ENCODE results near the gene ABO. TPM values are rescaled to one million over a fixed set of nuclear protein-coding genes. Genes with fewer than 3 reads are reported as not detected.
"Not testable (repeated sequence)": the region's sequence is repeated elsewhere in the genome, so short reads cannot be mapped to it uniquely, and the experiment has no call there.

Gene ABO
- total and polyA plus RNA-seq, 4 donors = 3.9 to 23.0 (median 9.3) TPM

GRCh38 chr9:133284362-133284761 lies 9.4 kb upstream of the ABO start:
- peaks cover 0 to 5% (median 0%) of the 10 kb centered on the region in 4 donors for H3K9me3 ChIP-seq (ENCODE audit: control insufficient read depth in 4 of 4, insufficient read depth in 3 of 4, low read length in 3 of 4)
- no peak overlapping the region for H3K4me3 ChIP-seq
- no peaks in the 10 kb centered on the region for H3K36me3 ChIP-seq (ENCODE audit: control insufficient read depth in 4 of 4, insufficient read depth in 4 of 4, low read length in 4 of 4)
- no peaks in the 10 kb centered on the region for H3K4me1 ChIP-seq (ENCODE audit: control insufficient read depth in 5 of 5, insufficient read depth in 5 of 5, low read length in 5 of 5)
- H3K27ac ChIP-seq (ENCODE audit: low read depth in 1 of 2, low read length in 1 of 2) = no peak overlapping the region
- H3K27me3 ChIP-seq (ENCODE audit: control insufficient read depth in 3 of 3, insufficient read depth in 3 of 3, low read length in 2 of 3) = no peaks in the 10 kb centered on the region
- WGBS, 2 donors = 94 to 97% methylated on average over 8 of the region's 8 CpGs
- TF ChIP-seq CTCF (IDR thresholded peaks at IDR 0.05; ENCODE audit: control extremely low read depth, extremely low read depth) = no peak
- no peak overlapping the region for H3K9ac ChIP-seq (ENCODE audit: insufficient read depth in 1 of 2, low read length in 2 of 2)
- DNase-seq (no peak), ATAC-seq (ENCODE audit: insufficient read depth, low FRiP score) (no peak)

- not testable (repeated sequence) for H3K9me3 ChIP-seq (ENCODE audit: control insufficient read depth in 4 of 4, insufficient read depth in 3 of 4, low read length in 3 of 4); H3K9ac ChIP-seq (ENCODE audit: insufficient read depth in 1 of 2, low read length in 2 of 2); H3K36me3 ChIP-seq (ENCODE audit: control insufficient read depth in 4 of 4, insufficient read depth in 4 of 4, low read length in 4 of 4); H3K4me1 ChIP-seq (ENCODE audit: control insufficient read depth in 5 of 5, insufficient read depth in 5 of 5, low read length in 5 of 5); H3K27ac ChIP-seq (ENCODE audit: low read depth in 1 of 2, low read length in 1 of 2); H3K27me3 ChIP-seq (ENCODE audit: control insufficient read depth in 3 of 3, insufficient read depth in 3 of 3, low read length in 2 of 3); H3K4me3 ChIP-seq; ATAC-seq (ENCODE audit: insufficient read depth, low FRiP score); DNase-seq
- 77 to 85% methylated on average over 15 to 16 of the region's 16 CpGs for WGBS, 2 donors
Observed at GRCh38 chr9:133283255-133284032, 8.4 kb upstream of the ABO start.

GRCh38 chr9:133282464-133283238 lies 7.7 kb upstream of the ABO start:
- TF ChIP-seq CTCF (IDR thresholded peaks at IDR 0.05; ENCODE audit: control extremely low read depth, extremely low read depth) = no peak
- Histone ChIP-seq H3K36me3 (ENCODE audit: control insufficient read depth in 4 of 4, insufficient read depth in 4 of 4, low read length in 4 of 4) (no peaks in the 10 kb centered on the region), H3K27ac (ENCODE audit: low read depth in 1 of 2, low read length in 1 of 2) (no peak overlapping the region), H3K9ac (ENCODE audit: insufficient read depth in 1 of 2, low read length in 2 of 2) (no peak overlapping the region), H3K4me3 (no peak overlapping the region), H3K27me3 (ENCODE audit: control insufficient read depth in 3 of 3, insufficient read depth in 3 of 3, low read length in 2 of 3) (peaks cover 0 to 9% (median 0%) of the 10 kb centered on the region in 3 donors), H3K9me3 (ENCODE audit: control insufficient read depth in 4 of 4, insufficient read depth in 3 of 4, low read length in 3 of 4) (peaks cover 0 to 5% (median 2%) of the 10 kb centered on the region in 4 donors), H3K4me1 (ENCODE audit: control insufficient read depth in 5 of 5, insufficient read depth in 5 of 5, low read length in 5 of 5) (no peaks in the 10 kb centered on the region)
- no peak for DNase-seq
- ATAC-seq (ENCODE audit: insufficient read depth, low FRiP score) = no peak
- 56 to 57% methylated on average over 7 of the region's 7 CpGs for WGBS, 2 donors

- TF ChIP-seq CTCF (IDR thresholded peaks at IDR 0.05; ENCODE audit: control extremely low read depth, extremely low read depth) = no peak
- WGBS, 2 donors = 70 to 75% methylated on average over 5 of the region's 5 CpGs
- Histone ChIP-seq H3K4me3 (no peak overlapping the region), H3K4me1 (ENCODE audit: control insufficient read depth in 5 of 5, insufficient read depth in 5 of 5, low read length in 5 of 5) (no peaks in the 10 kb centered on the region), H3K27me3 (ENCODE audit: control insufficient read depth in 3 of 3, insufficient read depth in 3 of 3, low read length in 2 of 3) (peaks cover 4 to 14% (median 9%) of the 10 kb centered on the region in 3 donors), H3K36me3 (ENCODE audit: control insufficient read depth in 4 of 4, insufficient read depth in 4 of 4, low read length in 4 of 4) (no peaks in the 10 kb centered on the region), H3K9me3 (ENCODE audit: control insufficient read depth in 4 of 4, insufficient read depth in 3 of 4, low read length in 3 of 4) (peaks cover 0 to 8% (median 2%) of the 10 kb centered on the region in 4 donors), H3K9ac (ENCODE audit: insufficient read depth in 1 of 2, low read length in 2 of 2) (no peak overlapping the region), H3K27ac (ENCODE audit: low read depth in 1 of 2, low read length in 1 of 2) (no peak overlapping the region)
- DNase-seq = no peak
- ATAC-seq (ENCODE audit: insufficient read depth, low FRiP score) = no peak
Observed at GRCh38 chr9:133280392-133280791, 5.4 kb upstream of the ABO start.
